Endothelial cell of umbilical vein (primary cell): Measurements from ENCODE around the gene ZNF407. TPM values are rescaled to one million over a fixed set of nuclear protein-coding genes. Genes with fewer than 3 reads are reported as not detected.

ENCODE experiments used
- BruUV-seq: library from RNA; stranded (reverse); fragments of 400-500 nt; replicated peaks from 2 replicates; lab custom pipeline; 2021; lab: Mats Ljungman, UMichigan
- CTCF ChIA-PET: fragments of 300-600, 350-600 bp; sonication (Branson Sonifier 250); formaldehyde crosslinking; loops from one replicate; lab custom pipeline; 2021; ENCODE audit warnings: antibody characterized with exemption, inconsistent platforms; lab: Charles Lee
- POLR2A ChIA-PET: fragments of 300-600, 350-600 bp; sonication (Branson Sonifier 250); formaldehyde crosslinking; loops from one replicate; lab custom pipeline; 2021; ENCODE audit warnings: antibody characterized with exemption, inconsistent platforms; lab: Charles Lee
- DNase-seq: peaks from one replicate; pipeline ENCODE4 v3.0.0-alpha.2; 2011; ENCODE audit warnings: low read depth, low spot score
- FAIRE-seq: peaks from 2 replicates; lab custom pipeline; 2011; peaks lifted over from hg19 to GRCh38; lab: Jason Lieb, UNC
- H2AFZ ChIP-seq: 2 replicates; pipeline ENCODE4 v1.6.0; 2012; ENCODE audit warnings: low read depth, low read length, control low read depth, inconsistent platforms
- H3K27ac ChIP-seq: 2 replicates; pipeline ENCODE4 v1.5.1; 2011; ENCODE audit warnings: low read depth, mild to moderate bottlenecking, control low read depth, low read length, moderate library complexity; ENCODE audit not compliant: insufficient read depth
- H3K27me3 ChIP-seq, 2 experiments: 2 replicates each; pipeline versions ENCODE4 v1.6.0 to v1.6.1; 2011; ENCODE audit warnings: low read length in 2 of 2, mixed read lengths in 1 of 2; ENCODE audit not compliant: control insufficient read depth in 2 of 2, insufficient read depth in 2 of 2
- H3K36me3 ChIP-seq, 2 experiments: 2 replicates in 1 of 2; 3 replicates in 1 of 2; pipeline ENCODE4 v1.5.1; 2011; ENCODE audit warnings: low read length in 2 of 2, mild to moderate bottlenecking in 1 of 2, moderate library complexity in 1 of 2; ENCODE audit not compliant: control insufficient read depth in 2 of 2, insufficient read depth in 2 of 2; ENCODE audit errors: extremely low read depth in 1 of 2
- H3K4me1 ChIP-seq: 3 replicates; pipeline ENCODE4 v1.5.1; 2011; ENCODE audit warnings: mild to moderate bottlenecking, low read length; ENCODE audit not compliant: control insufficient read depth, insufficient read depth; ENCODE audit errors: extremely low read depth
- H3K4me2 ChIP-seq: 2 replicates; pipeline ENCODE4 v1.6.1; 2011; ENCODE audit warnings: low read length, control low read depth, mixed read lengths; ENCODE audit not compliant: insufficient read depth
- H3K4me3 ChIP-seq, 3 experiments: fragments of 200-600 bp in 1 of 3; sonication (generic), shearing (Covaris generic) in 1 of 3; replicated peaks in 1 of 3; 2 replicates each; pipeline ENCODE4 v1.5.1; 2011 to 2016; ENCODE audit warnings: control low read depth in 3 of 3, low read length in 3 of 3, mild to moderate bottlenecking in 2 of 3, inconsistent platforms in 1 of 3, low read depth in 1 of 3, moderate library complexity in 1 of 3; ENCODE audit not compliant: insufficient read depth in 1 of 3
- H3K79me2 ChIP-seq: 2 replicates; pipeline ENCODE4 v1.6.0; 2012; ENCODE audit warnings: low read length, inconsistent platforms; ENCODE audit not compliant: control insufficient read depth, insufficient read depth
- H3K9ac ChIP-seq: replicated peaks from 2 replicates; pipeline ENCODE3; 2011; ENCODE audit warnings: low read length, control low read depth; ENCODE audit not compliant: insufficient read depth; ENCODE audit errors: extremely low read depth
- H3K9me1 ChIP-seq: replicated peaks from 3 replicates; pipeline ENCODE4 v1.6.0; 2011; ENCODE audit warnings: mild to moderate bottlenecking, low read length; ENCODE audit not compliant: control insufficient read depth, insufficient read depth; ENCODE audit errors: extremely low read depth
- H3K9me3 ChIP-seq: replicated peaks from 2 replicates; pipeline ENCODE4 v1.5.1; 2012; ENCODE audit warnings: low read length, inconsistent platforms; ENCODE audit not compliant: control insufficient read depth, insufficient read depth
- H4K20me1 ChIP-seq: replicated peaks from 2 replicates; pipeline ENCODE3; 2011; ENCODE audit warnings: mild to moderate bottlenecking, low read length; ENCODE audit not compliant: control insufficient read depth, insufficient read depth; ENCODE audit errors: extremely low read depth
- GATA2 ChIP-seq: IDR thresholded peaks from 2 replicates; pipeline ENCODE4 v1.7.0; 2011; ENCODE audit warnings: low read depth, mild to moderate bottlenecking, moderate library complexity, mixed read lengths, low read length; ENCODE audit not compliant: insufficient read length, insufficient read depth
- JUN ChIP-seq: IDR thresholded peaks from 2 replicates; pipeline ENCODE4 v1.6.1; 2011; ENCODE audit warnings: borderline replicate concordance, low read depth; ENCODE audit not compliant: insufficient read length, insufficient read depth
- MYC ChIP-seq: IDR thresholded peaks from one replicate; pipeline ENCODE4 v1.6.1; 2011; ENCODE audit warnings: mild to moderate bottlenecking, low read depth, low read length
- POLR2A ChIP-seq: IDR thresholded peaks from 2 replicates; pipeline ENCODE4 v1.6.1; 2012; ENCODE audit warnings: low read depth, mild to moderate bottlenecking, control low read depth, low read length
- POLR2AphosphoS5 ChIP-seq: IDR thresholded peaks from 2 replicates; pipeline ENCODE4 v1.6.1; 2012; ENCODE audit warnings: low read depth, mild to moderate bottlenecking, control low read depth, low read length, moderate library complexity; ENCODE audit not compliant: insufficient read depth
- dilution Hi-C: fragments of 300-500 bp; cut with MboI; formaldehyde crosslinking; loops from one replicate; pipeline ENCODE4 v1.15.0; 2019; ENCODE audit warnings: low sequenced_read_pairs; ENCODE audit not compliant: extremely low pct_ligation_motif_present
- intact Hi-C: fragments of 100-400 bp; cut with micrococcal nuclease; formaldehyde crosslinking; loops from one replicate; pipeline ENCODE4 v1.10.0; 2022
- polyA plus RNA-seq, 4 experiments: library from polyadenylated mRNA; depleted of rRNA in 3 of 4; stranded (reverse) in 3 of 4; unstranded in 1 of 4; fragments of >200 nt; gene quantifications; 2 replicates each; pipeline versions ENCODE4 v1.2.1 to v1.2.3, GENCODE V29; 2011 to 2012; ENCODE audit warnings: missing spikeins in 1 of 4
- total RNA-seq: library from RNA; stranded (reverse); gene quantifications from 2 replicates; pipeline ENCODE4 v1.2.3, GENCODE V29; 2021
- TF ChIP-seq, protein P1 (sequence below), 2 donors: IDR thresholded peaks; 1 replicate in 1 of 2; 2 replicates in 1 of 2; pipeline ENCODE4 v1.5.1; 2011; ENCODE audit warnings: low read length in 2 of 2, mild to moderate bottlenecking in 2 of 2, moderate library complexity in 2 of 2, control low read depth in 1 of 2, inconsistent platforms in 1 of 2, low read depth in 1 of 2; ENCODE audit not compliant: insufficient read depth in 1 of 2; ENCODE audit errors: extremely low read depth in 1 of 2

ZNF407 gene
- total and polyA plus RNA-seq, 2 donors (not counting 3 experiments of a cell fraction or from before 2014, with no cell fraction given) = 3.8 to 20.1 TPM

DNA sequence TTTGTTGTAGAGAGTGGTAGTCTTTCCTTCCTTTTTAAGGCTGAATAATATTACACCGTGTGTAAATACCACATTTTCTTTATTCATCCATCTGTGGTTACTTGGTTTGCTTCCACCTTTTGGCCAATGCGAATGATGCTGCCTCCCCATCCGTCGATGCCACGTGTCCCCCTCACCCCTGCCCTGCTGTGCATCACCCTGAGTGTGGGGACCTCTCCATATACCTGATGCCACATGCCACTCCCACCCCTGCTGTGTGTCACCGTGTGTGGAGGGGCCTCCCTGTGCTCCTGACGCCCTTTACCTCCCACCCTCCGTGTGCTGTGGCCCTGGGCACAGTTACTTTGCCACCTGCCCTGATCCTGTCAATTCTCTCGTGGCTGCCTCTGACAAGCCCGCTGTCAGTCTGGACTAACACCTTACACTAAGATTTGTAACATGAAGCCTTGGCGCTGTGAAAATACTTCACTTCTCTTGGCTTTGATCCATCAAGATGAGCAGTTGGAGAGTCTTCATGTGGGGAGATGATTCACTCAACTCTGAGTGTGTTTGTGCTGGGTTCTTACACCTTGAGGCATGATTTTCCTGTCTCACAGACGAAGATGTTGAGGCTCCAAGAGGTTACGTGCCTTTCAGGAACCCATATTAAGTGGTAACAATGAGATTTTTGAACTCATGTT lies 234.0 kb downstream of the ZNF407 start:
- peaks cover 22% of the 10 kb centered on the region for H3K4me1 ChIP-seq
- H4K20me1 ChIP-seq = no peaks in the 10 kb centered on the region
- no peaks in the 10 kb centered on the region for H3K79me2 ChIP-seq
- no peaks in the 10 kb centered on the region for H3K9me3 ChIP-seq
- no peaks in the 10 kb centered on the region for H3K36me3 ChIP-seq
- H3K4me3 ChIP-seq = no peak overlapping the region
- no peak overlapping the region for H3K4me2 ChIP-seq
- dilution Hi-C loops = no loop called here
- no peak overlapping the region for H3K9ac ChIP-seq
- H3K27ac ChIP-seq = no peak overlapping the region
- H3K27me3 ChIP-seq = no peaks in the 10 kb centered on the region
- no peak overlapping the region for H2AFZ ChIP-seq
- no TSS peak for BruUV-seq
- no peak for FAIRE-seq
- intact Hi-C loops = loop anchor here (10.0 kb wide), 1 partner anchor 373 kb away; the partner anchor contains the start of gene PTGR3
- ChIA-PET CTCF (no interaction called here), POLR2A (no interaction called here)
- no peaks in the 10 kb centered on the region for H3K9me1 ChIP-seq
- DNase-seq = no peak
- TF ChIP-seq JUN = no peak
- no peak for TF ChIP-seq POLR2A
- TF ChIP-seq MYC = no peak
- TF ChIP-seq POLR2AphosphoS5 = no peak
- no peak for TF ChIP-seq GATA2

DNA sequence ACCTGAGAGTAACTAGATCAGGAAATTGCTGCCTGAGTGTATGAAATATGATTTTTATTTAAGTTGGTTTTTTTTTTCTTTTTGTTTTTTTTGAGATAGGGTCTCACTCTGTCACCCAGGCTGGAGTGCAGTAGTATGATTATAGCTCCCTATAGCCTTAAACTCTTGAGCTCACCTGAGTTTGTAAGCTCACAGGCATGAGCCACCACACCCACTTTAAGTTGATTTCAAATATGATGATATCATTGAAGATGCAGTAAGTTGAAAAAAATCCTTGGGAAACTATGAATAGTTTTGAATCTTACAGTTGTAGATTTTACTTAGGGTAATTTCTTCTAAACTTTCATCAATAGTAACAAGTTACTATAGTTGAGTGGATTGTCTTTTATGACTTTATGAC lies 234.7 kb downstream of the ZNF407 start:
- no TSS peak for BruUV-seq
- TF ChIP-seq, protein P1, sequence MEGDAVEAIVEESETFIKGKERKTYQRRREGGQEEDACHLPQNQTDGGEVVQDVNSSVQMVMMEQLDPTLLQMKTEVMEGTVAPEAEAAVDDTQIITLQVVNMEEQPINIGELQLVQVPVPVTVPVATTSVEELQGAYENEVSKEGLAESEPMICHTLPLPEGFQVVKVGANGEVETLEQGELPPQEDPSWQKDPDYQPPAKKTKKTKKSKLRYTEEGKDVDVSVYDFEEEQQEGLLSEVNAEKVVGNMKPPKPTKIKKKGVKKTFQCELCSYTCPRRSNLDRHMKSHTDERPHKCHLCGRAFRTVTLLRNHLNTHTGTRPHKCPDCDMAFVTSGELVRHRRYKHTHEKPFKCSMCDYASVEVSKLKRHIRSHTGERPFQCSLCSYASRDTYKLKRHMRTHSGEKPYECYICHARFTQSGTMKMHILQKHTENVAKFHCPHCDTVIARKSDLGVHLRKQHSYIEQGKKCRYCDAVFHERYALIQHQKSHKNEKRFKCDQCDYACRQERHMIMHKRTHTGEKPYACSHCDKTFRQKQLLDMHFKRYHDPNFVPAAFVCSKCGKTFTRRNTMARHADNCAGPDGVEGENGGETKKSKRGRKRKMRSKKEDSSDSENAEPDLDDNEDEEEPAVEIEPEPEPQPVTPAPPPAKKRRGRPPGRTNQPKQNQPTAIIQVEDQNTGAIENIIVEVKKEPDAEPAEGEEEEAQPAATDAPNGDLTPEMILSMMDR (IDR thresholded peaks at IDR 0.05; ENCODE audit: extremely low read depth in 1 of 2, insufficient read depth in 1 of 2, low read depth in 1 of 2, low read length in 2 of 2) = no peak
- TF ChIP-seq GATA2 = no peak
- intact Hi-C loops (loop anchor here (10.0 kb wide), 1 partner anchor 372 kb away; the partner anchor contains the start of gene PTGR3), dilution Hi-C loops (no loop called here)
- Histone ChIP-seq H3K4me3 (no peak overlapping the region), H4K20me1 (no peaks in the 10 kb centered on the region), H3K27ac (no peak overlapping the region), H3K9me1 (no peaks in the 10 kb centered on the region), H3K9me3 (no peaks in the 10 kb centered on the region), H3K4me1 (peaks cover 25% of the 10 kb centered on the region), H3K9ac (no peak overlapping the region), H3K27me3 (no peaks in the 10 kb centered on the region), H3K4me2 (no peak overlapping the region), H3K36me3 (no peaks in the 10 kb centered on the region), H3K79me2 (no peaks in the 10 kb centered on the region), H2AFZ (no peak overlapping the region)
- POLR2A ChIA-PET = no interaction called here
- no peak for DNase-seq
- CTCF ChIA-PET = interaction anchor here (0.9 kb wide), 1 partner anchor 14 kb away, joined by 3 read pairs; no protein-coding TSS in a partner anchor
- no peak for FAIRE-seq
